K562 (cell line): Measurements from ENCODE around the gene ARHGEF1. TPM values are rescaled to one million over a fixed set of nuclear protein-coding genes. Genes with fewer than 3 reads are reported as not detected.
A peak's percentile ranks its signal among the peaks of the same experiment; 100 is the strongest.

Source experiments
- BDP1 ChIP-seq: IDR thresholded peaks from 3 replicates; pipeline ENCODE4 v1.6.1; 2011; ENCODE audit not compliant: insufficient read length, insufficient read depth
- BRCA1 ChIP-seq, 2 experiments: fragments of 450-650 bp in 1 of 2; sonication (generic) in 1 of 2; formaldehyde crosslinking in 1 of 2; IDR thresholded peaks; 2 replicates each; pipeline versions ENCODE4 v1.5.0 to v1.6.1; 2017 to 2020; ENCODE audit warnings: mild to moderate bottlenecking in 1 of 2, missing genetic modification reagents in 1 of 2
- CEBPG ChIP-seq, 3 experiments: fragments of 200-800 bp in 1 of 3; sonication (Bioruptor generic) in 1 of 3; sonication (generic) in 1 of 3; formaldehyde crosslinking in 1 of 3; IDR thresholded peaks in 2 of 3; conservative IDR thresholded peaks in 1 of 3; 2 replicates each; pipeline versions ENCODE4 v1.6.1 to v1.8.0; 2016 to 2022; ENCODE audit warnings: missing compliant biosample characterization in 2 of 3, missing genetic modification characterization in 2 of 3, mild to moderate bottlenecking in 1 of 3, missing genetic modification reagents in 1 of 3
- CHD2 ChIP-seq: IDR thresholded peaks from 2 replicates; pipeline ENCODE4 v1.6.1; 2011; ENCODE audit warnings: low read depth, low read length
- HEY1 ChIP-seq: fragments of 250-450 bp; sonication (Bioruptor Pico); IDR thresholded peaks from 2 replicates; pipeline ENCODE4 v1.5.0; 2020; ENCODE audit warnings: mild to moderate bottlenecking, moderate library complexity, borderline replicate concordance
- MBD1 ChIP-seq: fragments of 250-450 bp; sonication (Bioruptor Pico); IDR thresholded peaks from 2 replicates; pipeline ENCODE4 v1.8.0; 2022; ENCODE audit warnings: inconsistent platforms
- NCOA1 ChIP-seq: fragments of 450-650 bp; IDR thresholded peaks from 2 replicates; pipeline ENCODE4 v1.6.1; 2016; ENCODE audit warnings: low read depth
- NEUROD1 ChIP-seq: fragments of 150-350 bp; IDR thresholded peaks from 2 replicates; pipeline ENCODE4 v1.6.1; 2014; ENCODE audit warnings: borderline replicate concordance, low read length, low read depth; ENCODE audit not compliant: partially characterized antibody
- NFYB ChIP-seq: IDR thresholded peaks from 2 replicates; pipeline ENCODE4 v1.6.1; 2011; ENCODE audit warnings: mild to moderate bottlenecking, moderate library complexity; ENCODE audit not compliant: insufficient read length; ENCODE audit errors: extremely low read depth
- NR2C1 ChIP-seq, 2 experiments: fragments of 450-650 bp; IDR thresholded peaks; 2 replicates each; pipeline ENCODE4 v1.6.1; 2017; ENCODE audit warnings: mild to moderate bottlenecking in 2 of 2, antibody characterized with exemption in 1 of 2, inconsistent platforms in 1 of 2, missing compliant biosample characterization in 1 of 2, missing genetic modification characterization in 1 of 2
- NR3C1 ChIP-seq: sonication (generic); formaldehyde crosslinking; IDR thresholded peaks from 2 replicates; pipeline ENCODE4 v1.8.1; 2022; ENCODE audit warnings: missing genetic modification reagents
- NR4A1 ChIP-seq, 2 experiments: fragments of 250-450 bp in 1 of 2; fragments of 450-650 bp in 1 of 2; sonication (Bioruptor Pico) in 1 of 2; IDR thresholded peaks; 2 replicates each; pipeline versions ENCODE4 v1.4.0 to v1.6.1; 2016 to 2020; ENCODE audit warnings: mild to moderate bottlenecking in 2 of 2, missing compliant biosample characterization in 1 of 2, missing genetic modification characterization in 1 of 2, moderate library complexity in 1 of 2
- OTX1 ChIP-seq: fragments of 450-650 bp; formaldehyde crosslinking; IDR thresholded peaks from 2 replicates; pipeline ENCODE4 v1.4.0; 2022; ENCODE audit warnings: mild to moderate bottlenecking
- PML ChIP-seq: IDR thresholded peaks from 2 replicates; pipeline ENCODE4 v1.6.1; 2012; ENCODE audit warnings: low read length, inconsistent platforms
- RB1 ChIP-seq: fragments of 450-650 bp; IDR thresholded peaks from 2 replicates; pipeline ENCODE4 v1.6.1; 2017; ENCODE audit warnings: low read depth, mild to moderate bottlenecking
- SMARCB1 ChIP-seq: IDR thresholded peaks from 2 replicates; pipeline ENCODE4 v1.6.1; 2011; ENCODE audit warnings: improper control_type of control experiment, low read depth; ENCODE audit not compliant: insufficient read length
- WHSC1 ChIP-seq: IDR thresholded peaks from one replicate; pipeline ENCODE4 v1.6.1; 2012; ENCODE audit warnings: low read length, control low read depth, inconsistent platforms
- ZBED1 ChIP-seq: IDR thresholded peaks from 2 replicates; pipeline ENCODE4 v1.6.1; 2014
- ZNF436 ChIP-seq: fragments of 250-450, 450-650 bp; sonication (Bioruptor Pico); formaldehyde crosslinking; IDR thresholded peaks from 2 replicates; pipeline ENCODE4 v1.7.0; 2020; ENCODE audit warnings: mild to moderate bottlenecking
- ZNF668 ChIP-seq: fragments of 250-450 bp; sonication (Bioruptor Pico); IDR thresholded peaks from 2 replicates; pipeline ENCODE4 v1.8.0; 2022; ENCODE audit warnings: mild to moderate bottlenecking, inconsistent platforms
- polyA plus RNA-seq, 8 experiments: library from polyadenylated mRNA; depleted of rRNA in 4 of 8; stranded (reverse) in 5 of 8; unstranded in 3 of 8; fragments of >200 nt; fragmentation: Nextera tagmentation in 2 of 8; fragmentation: Illumina TruSeq in 1 of 8; extraction: Ambion mirVana in 2 of 8; extraction: Trizol in 1 of 8; gene quantifications; 2 replicates each; pipeline versions ENCODE4 v1.2.1 to v1.2.3, GENCODE V29; 2011 to 2014; ENCODE audit warnings: inconsistent platforms in 1 of 8, missing spikeins in 1 of 8
- total RNA-seq, 7 experiments: library from RNA; depleted of rRNA in 6 of 7; stranded (reverse); fragments of >200 nt in 6 of 7; fragmentation: Illumina TruSeq in 2 of 7; extraction: Trizol in 2 of 7; gene quantifications; 2 replicates each; pipeline versions ENCODE4 v1.2.1 to v1.2.3, GENCODE V29; 2011 to 2021; ENCODE audit warnings: low replicate concordance in 1 of 7
- TF ChIP-seq, protein P1 (sequence below), 2 experiments: IDR thresholded peaks in 1 of 2; conservative IDR thresholded peaks in 1 of 2; 2 replicates each; pipeline ENCODE4 v1.6.1; 2016; ENCODE audit warnings: low read depth in 2 of 2, mild to moderate bottlenecking in 1 of 2, missing compliant biosample characterization in 1 of 2, missing genetic modification characterization in 1 of 2, moderate library complexity in 1 of 2
- TF ChIP-seq, protein P2 (sequence below): sonication (generic); formaldehyde crosslinking; IDR thresholded peaks from 2 replicates; pipeline ENCODE4 v1.8.0; 2022; ENCODE audit warnings: mild to moderate bottlenecking, missing genetic modification reagents

Gene ARHGEF1
- total and polyA plus RNA-seq, 9 of the 15 experiments (the other 6 are each of a cell fraction or from before 2014, with no cell fraction given): 1.9 to 149 (median 29.8) TPM

GRCh38 chr19:41859618-41860418 lies 23.2 kb upstream of the ARHGEF1 start, which contains the start of gene RPS19 (continued):
- TF ChIP-seq NR4A1 (CRISPR knock-in tag; IDR thresholded peaks at IDR 0.05): 0 out of 2 replicates have a peak, but pooled peaks have one; percentile 29
- TF ChIP-seq NR4A1 (tag; IDR thresholded peaks at IDR 0.05): peak; percentile 64; the same call in 1 of the 2 replicates
- no peak for TF ChIP-seq SMARCB1
- peak; percentile 84 for TF ChIP-seq PML
- TF ChIP-seq NEUROD1: peak; percentile 78
- TF ChIP-seq, protein P1, sequence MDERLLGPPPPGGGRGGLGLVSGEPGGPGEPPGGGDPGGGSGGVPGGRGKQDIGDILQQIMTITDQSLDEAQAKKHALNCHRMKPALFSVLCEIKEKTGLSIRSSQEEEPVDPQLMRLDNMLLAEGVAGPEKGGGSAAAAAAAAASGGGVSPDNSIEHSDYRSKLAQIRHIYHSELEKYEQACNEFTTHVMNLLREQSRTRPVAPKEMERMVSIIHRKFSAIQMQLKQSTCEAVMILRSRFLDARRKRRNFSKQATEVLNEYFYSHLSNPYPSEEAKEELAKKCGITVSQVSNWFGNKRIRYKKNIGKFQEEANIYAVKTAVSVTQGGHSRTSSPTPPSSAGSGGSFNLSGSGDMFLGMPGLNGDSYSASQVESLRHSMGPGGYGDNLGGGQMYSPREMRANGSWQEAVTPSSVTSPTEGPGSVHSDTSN (CRISPR knock-in tag; IDR thresholded peaks at IDR 0.05; ENCODE audit: low read depth): no peak
- TF ChIP-seq, protein P1 (tag; conservative IDR thresholded peaks at IDR 0.05; ENCODE audit: low read depth): peak; percentile 52
- peak; percentile 94 for TF ChIP-seq RB1
- peak; percentile 87; the same call in 1 of the 2 replicates for TF ChIP-seq OTX1 (CRISPR knock-in tag)
- no peak for TF ChIP-seq MBD1 (CRISPR knock-in tag)
- peak; percentile 70; the same call in 1 of the 2 replicates for TF ChIP-seq CEBPG (CRISPR knock-in tag; IDR thresholded peaks at IDR 0.05)
- TF ChIP-seq CEBPG (tag; conservative IDR thresholded peaks at IDR 0.05 in 1 of 2, IDR thresholded peaks at IDR 0.05 in 1 of 2): no peak; a peak in 1 of 4 replicates
- no peak for TF ChIP-seq HEY1
- TF ChIP-seq NR2C1 (IDR thresholded peaks at IDR 0.05): peak; percentile 93
- peak; percentile 96 for TF ChIP-seq NR2C1 (tag; IDR thresholded peaks at IDR 0.05)
- TF ChIP-seq NFYB: no peak
- TF ChIP-seq BDP1: no peak
- no peak for TF ChIP-seq ZNF668 (CRISPR knock-in tag)
- TF ChIP-seq ZBED1: peak; percentile 49; the same call in 1 of the 2 replicates
- TF ChIP-seq WHSC1: no peak
- TF ChIP-seq CHD2: peak; percentile 99
- TF ChIP-seq, protein P2, sequence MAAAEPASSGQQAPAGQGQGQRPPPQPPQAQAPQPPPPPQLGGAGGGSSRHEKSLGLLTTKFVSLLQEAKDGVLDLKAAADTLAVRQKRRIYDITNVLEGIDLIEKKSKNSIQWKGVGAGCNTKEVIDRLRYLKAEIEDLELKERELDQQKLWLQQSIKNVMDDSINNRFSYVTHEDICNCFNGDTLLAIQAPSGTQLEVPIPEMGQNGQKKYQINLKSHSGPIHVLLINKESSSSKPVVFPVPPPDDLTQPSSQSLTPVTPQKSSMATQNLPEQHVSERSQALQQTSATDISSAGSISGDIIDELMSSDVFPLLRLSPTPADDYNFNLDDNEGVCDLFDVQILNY: no peak
- peak; percentile 75 for TF ChIP-seq NCOA1
- no peak for TF ChIP-seq NR3C1 (CRISPR knock-in tag)
- TF ChIP-seq ZNF436 (CRISPR knock-in tag): no peak
- no peak for TF ChIP-seq BRCA1 (IDR thresholded peaks at IDR 0.05)
- no peak for TF ChIP-seq BRCA1 (CRISPR knock-in tag; IDR thresholded peaks at IDR 0.05)
